ENCODE measurements around the gene PCGF1.
"Not testable (repeated sequence)": the region's sequence is repeated elsewhere in the genome, so short reads cannot be mapped to it uniquely, and the experiment has no call there.

The PCGF1 gene

DNA sequence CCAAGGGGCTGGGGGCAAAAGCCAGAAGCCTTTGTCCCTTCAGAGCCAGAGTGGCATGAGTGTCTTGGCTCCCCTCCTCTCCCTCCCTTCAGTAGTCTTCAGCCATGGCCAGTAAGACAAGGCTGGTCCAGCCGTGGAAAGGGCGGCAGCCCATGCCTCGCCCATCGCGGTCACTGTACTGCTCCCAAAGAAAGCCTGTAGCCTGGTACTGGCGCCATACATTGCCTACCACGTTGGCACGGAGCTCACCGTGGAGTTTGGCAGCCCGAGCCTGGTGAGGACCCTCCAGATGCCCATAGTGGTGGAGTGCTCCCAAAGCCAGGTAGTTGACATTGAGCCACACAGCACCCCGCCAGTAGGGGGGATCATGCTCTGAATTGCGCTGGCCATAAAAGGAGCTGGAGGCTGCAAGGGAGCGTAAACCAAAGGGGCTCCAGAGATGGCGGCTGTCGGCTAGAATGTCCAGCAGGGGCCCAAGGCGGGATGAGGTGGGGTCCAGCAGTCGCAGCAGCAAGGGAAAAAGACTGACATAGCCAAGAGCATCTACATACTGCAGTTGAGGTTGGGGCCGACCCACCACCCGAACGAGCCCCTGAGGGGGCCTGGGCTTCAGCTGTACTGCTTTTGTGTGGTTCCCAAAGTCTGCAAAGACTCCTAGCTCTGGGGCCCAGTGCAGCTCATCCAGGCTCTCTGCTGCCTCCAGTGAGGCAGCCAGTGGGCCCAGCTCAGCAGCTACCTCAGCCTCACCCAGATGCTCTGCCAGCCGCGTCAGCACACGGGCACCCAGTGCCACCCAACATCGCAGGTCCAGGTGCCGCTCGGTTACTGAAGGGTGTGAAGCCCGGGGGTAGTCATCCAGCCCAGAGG is 46.1 kb downstream of the PCGF1 start:
- in situ Hi-C loops (cut with MboI; ENCODE audit: low pct_unique_long_range_greater_than_20kb, low sequenced_read_pairs, unreplicated experiment) = no loop called here

DNA sequence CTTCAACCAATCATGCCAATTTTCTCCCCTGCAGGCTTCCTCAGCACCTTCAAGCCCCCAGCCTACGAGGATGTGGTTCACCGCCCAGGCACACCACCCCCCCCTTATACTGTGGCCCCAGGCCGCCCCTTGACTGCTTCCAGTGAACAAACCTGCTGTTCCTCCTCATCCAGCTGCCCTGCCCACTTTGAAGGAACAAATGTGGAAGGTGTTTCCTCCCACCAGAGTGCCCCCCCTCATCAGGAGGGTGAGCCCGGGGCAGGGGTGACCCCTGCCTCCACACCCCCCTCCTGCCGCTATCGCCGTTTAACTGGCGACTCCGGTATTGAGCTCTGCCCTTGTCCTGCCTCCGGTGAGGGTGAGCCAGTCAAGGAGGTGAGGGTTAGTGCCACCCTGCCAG is 47.3 kb downstream of the PCGF1 start:
- DNase-seq (ENCODE audit: low spot score); in situ Hi-C loops (cut with MboI; ENCODE audit: low pct_unique_long_range_greater_than_20kb, low sequenced_read_pairs, unreplicated experiment): not testable (repeated sequence)

More for the DNA sequence above, 46.1 kb downstream of the PCGF1 start:
- no peak for DNase-seq (ENCODE audit: low spot score)
- peak; percentile 33 for TF ChIP-seq CTCF (IDR thresholded peaks at IDR 0.05; ENCODE audit: extremely low read depth, insufficient read depth, missing control alignments)

DNA sequence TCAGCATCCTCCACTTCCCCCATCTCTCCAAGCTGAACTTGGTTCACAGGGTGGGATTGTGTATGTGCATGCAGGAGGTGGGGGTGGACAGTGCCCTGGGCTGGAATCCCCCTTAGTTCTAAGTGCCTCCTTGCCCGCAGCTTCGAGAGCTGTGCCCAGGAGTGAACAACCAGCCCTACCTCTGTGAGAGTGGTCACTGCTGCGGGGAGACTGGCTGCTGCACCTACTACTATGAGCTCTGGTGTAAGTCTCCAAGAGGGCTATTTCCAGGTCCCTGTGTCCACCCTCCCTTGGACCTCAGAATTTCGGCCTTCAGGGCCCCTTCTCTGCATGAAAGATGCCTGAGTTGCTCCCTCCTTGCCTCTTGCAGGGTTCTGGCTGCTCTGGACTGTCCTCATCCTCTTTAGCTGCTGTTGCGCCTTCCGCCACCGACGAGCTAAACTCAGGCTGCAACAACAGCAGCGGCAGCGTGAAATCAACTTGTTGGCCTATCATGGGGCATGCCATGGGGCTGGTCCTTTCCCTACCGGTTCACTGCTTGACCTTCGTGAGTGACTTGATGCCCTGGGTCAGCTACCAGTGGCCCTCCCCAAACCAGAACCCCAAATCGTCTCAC is 47.9 kb downstream of the PCGF1 start:
- DNase-seq (ENCODE audit: low spot score); in situ Hi-C loops (cut with MboI; ENCODE audit: low pct_unique_long_range_greater_than_20kb, low sequenced_read_pairs, unreplicated experiment): not testable (repeated sequence)

DNA sequence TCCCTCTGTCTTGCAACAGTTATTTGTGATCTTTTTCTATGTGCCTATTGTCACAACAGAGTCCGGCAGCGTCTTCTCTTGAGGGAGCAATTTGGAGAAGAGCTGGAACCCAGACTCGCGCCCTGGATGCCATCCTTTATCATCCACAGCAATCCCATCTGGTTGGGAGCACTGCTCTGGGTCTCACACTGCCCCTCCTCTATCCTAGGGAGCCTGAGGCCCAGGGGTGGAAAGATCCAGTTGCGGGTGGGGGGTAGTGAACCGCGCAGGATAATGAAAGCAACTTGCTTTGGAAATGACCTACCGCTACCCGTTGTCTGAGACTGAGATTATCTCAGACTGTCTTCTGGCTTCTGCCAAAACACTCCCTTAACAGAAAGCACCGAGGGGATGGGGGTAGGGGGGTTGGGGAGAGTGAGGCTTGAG is 48.5 kb downstream of the PCGF1 start:
- DNase-seq (ENCODE audit: low spot score) = no peak
- in situ Hi-C loops (cut with MboI; ENCODE audit: low pct_unique_long_range_greater_than_20kb, low sequenced_read_pairs, unreplicated experiment) = no loop called here
- TF ChIP-seq CTCF (IDR thresholded peaks at IDR 0.05; ENCODE audit: extremely low read depth, insufficient read depth, missing control alignments) = no peak

DNA sequence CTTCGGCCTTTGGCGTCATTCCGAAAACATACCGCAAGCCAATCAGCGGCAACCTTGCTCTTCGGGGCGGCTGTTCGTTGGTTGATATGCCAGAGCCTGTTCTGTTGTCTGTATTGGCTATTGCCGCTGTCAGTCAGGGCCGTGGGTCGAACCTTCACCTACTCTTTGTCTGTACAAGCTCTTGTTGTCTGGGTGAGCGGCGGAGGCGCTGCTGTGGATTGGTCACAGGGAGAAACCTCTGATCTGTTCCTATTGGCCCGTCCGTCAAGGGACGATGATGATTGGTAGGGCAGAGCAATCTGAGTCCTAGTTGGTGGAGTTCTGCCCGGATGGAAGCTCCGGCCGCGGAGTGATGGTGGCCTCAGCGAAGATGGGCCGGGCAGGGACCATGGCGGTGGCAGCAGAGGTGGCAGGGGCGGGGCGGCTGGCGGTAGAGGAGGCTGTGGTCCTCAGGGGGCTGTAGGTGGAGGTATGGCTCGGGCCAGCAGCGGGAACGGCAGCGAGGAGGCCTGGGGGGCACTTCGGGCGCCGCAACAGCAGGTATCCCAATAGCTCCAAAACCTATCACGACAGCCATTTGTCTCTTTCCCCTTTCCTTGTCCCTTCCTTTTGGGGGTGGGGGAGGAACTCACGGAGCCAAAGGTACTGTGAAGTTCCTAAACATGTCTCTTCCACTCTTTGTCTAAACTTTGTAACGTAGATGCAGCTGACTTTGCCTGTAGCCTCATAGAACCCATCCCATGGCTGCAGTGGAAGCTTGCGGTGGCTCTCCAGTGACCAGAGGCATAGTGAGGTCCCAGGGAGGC is 49.2 kb downstream of the PCGF1 start, which contains the start of gene WBP1:
Gene WBP1 (plus strand): TSS at position 307 of the 806 bp plus-strand sequence. CDS start 165 bp downstream, at position 472.
- no peak for TF ChIP-seq CTCF (IDR thresholded peaks at IDR 0.05; ENCODE audit: extremely low read depth, insufficient read depth, missing control alignments)
- DNase-seq (ENCODE audit: low spot score) = peak; percentile 97
- in situ Hi-C loops (cut with MboI; ENCODE audit: low pct_unique_long_range_greater_than_20kb, low sequenced_read_pairs, unreplicated experiment) = no loop called here

- in situ Hi-C loops (cut with MboI; ENCODE audit: low pct_unique_long_range_greater_than_20kb, low sequenced_read_pairs, unreplicated experiment) = no loop called here
Measured at GRCh38 chr2:74457549-74458131, 49.9 kb downstream of the PCGF1 start.

More at GRCh38 chr2:74457549-74458131, 49.9 kb downstream of the PCGF1 start:
- DNase-seq (ENCODE audit: low spot score) = peak; percentile 82
- TF ChIP-seq CTCF (IDR thresholded peaks at IDR 0.05; ENCODE audit: extremely low read depth, insufficient read depth, missing control alignments) = no peak
